ENCODE results near the gene LEKR1.
"Not testable (repeated sequence)": the region's sequence is repeated elsewhere in the genome, so short reads cannot be mapped to it uniquely, and the experiment has no call there.

The LEKR1 gene

DNA sequence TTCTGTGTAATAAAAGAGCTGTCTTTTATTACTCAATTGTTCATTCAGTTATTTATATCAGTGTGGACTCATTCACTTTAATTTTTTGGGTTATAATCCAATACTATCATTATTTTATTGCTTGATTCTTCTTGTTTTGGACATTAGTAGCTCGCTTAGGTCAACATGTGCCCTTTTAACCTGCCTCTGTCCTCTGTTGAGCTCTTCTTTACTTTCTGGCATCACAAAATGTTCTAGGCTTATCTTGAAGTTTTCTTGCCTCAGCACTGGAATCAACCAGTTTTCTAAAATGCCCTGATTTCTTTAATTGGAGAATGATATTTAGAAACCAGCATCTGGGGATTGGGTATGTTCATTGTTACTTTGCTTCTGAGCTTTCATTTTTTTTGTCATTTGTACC, 82.2 kb downstream of the LEKR1 start:
- DNase-seq (ENCODE audit: extremely low read depth, low read depth) = no peak
- TF ChIP-seq, protein P1, sequence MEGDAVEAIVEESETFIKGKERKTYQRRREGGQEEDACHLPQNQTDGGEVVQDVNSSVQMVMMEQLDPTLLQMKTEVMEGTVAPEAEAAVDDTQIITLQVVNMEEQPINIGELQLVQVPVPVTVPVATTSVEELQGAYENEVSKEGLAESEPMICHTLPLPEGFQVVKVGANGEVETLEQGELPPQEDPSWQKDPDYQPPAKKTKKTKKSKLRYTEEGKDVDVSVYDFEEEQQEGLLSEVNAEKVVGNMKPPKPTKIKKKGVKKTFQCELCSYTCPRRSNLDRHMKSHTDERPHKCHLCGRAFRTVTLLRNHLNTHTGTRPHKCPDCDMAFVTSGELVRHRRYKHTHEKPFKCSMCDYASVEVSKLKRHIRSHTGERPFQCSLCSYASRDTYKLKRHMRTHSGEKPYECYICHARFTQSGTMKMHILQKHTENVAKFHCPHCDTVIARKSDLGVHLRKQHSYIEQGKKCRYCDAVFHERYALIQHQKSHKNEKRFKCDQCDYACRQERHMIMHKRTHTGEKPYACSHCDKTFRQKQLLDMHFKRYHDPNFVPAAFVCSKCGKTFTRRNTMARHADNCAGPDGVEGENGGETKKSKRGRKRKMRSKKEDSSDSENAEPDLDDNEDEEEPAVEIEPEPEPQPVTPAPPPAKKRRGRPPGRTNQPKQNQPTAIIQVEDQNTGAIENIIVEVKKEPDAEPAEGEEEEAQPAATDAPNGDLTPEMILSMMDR (IDR thresholded peaks at IDR 0.05; ENCODE audit: low read depth, low read length) = no peak

DNA sequence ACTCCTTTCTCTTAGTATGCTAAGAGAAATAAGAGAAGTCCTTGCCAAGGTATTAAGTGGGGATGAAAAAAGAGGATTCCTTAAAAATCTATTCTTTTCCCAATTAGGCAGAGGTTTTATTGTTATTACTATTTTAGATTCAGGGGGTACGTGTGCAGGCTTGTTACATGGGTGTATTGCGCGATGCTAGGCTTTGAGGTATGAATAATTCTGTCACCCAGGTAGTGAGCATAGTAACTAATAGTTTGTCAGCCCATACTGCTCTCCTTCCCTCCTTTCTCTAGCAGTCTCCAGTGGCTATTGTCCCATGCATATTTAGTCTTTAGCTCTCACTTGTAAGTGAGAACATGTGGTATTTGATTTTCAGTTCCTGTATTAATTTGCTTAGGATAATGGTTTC, 83.9 kb downstream of the LEKR1 start:
- TF ChIP-seq, protein P1 (IDR thresholded peaks at IDR 0.05; ENCODE audit: low read depth, low read length) = no peak
- no peak for DNase-seq (ENCODE audit: extremely low read depth, low read depth)

DNA sequence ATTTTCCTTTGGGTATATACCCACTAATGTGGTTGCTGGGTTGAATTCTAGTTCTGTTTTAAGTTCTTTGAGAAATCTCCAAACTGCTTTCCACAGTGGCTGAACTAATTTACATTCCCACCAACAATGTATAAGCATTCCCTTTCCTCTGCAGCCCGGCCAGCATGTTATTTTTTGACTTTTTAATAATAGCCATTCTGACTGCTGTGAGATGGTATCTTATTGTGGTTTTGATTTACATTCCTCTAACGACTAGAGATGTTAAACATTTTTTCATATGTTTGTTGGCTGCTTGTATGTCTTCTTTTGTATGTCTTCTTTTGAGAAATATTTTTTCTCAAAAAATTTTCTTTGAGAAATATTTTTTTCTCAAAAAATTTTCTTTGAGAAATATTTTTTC, 84.7 kb downstream of the LEKR1 start:
- not testable (repeated sequence) for DNase-seq (ENCODE audit: extremely low read depth, low read depth)

DNA sequence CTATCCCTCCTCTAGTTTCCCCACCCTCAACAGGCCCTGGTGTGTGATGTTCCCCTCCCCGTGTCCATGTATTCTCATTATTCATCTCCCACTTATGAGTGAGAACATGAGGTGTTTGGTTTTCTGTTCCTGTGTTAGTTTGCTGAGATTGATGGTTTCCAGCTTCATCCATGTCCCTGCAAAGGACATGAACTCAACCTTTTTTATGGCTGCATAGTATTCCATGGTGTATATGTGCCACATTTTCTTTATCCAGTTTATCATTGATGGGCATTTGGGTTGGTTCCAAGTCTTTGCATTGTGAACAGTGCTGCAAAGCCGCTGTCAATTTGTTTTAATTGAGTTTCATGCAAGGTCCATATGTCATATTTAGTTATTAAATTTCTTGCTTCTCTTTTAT, 88.1 kb downstream of the LEKR1 start:
- not testable (repeated sequence) for DNase-seq (ENCODE audit: extremely low read depth, low read depth)

DNA sequence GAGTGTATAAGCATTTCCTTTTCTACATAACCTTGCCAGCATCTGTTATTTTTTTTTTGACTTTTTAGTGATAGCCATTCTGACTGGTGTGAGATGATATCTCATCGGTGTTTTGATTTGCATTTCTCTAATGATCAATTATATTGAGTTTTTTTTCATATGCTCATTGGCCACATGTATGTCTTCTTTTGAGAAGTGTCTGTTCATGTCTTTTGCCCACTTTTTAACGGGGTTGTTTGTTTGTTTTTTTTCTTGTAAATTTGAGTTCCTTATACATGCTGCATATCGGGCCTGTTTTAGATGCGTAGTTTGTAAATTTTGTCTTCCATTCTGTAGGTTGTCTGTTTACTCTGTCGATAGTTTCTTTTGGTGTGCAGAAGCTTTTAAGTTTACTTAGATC, 89.2 kb downstream of the LEKR1 start:
- TF ChIP-seq, protein P1 (IDR thresholded peaks at IDR 0.05; ENCODE audit: low read depth, low read length) = no peak
- DNase-seq (ENCODE audit: extremely low read depth, low read depth) = no peak

DNA sequence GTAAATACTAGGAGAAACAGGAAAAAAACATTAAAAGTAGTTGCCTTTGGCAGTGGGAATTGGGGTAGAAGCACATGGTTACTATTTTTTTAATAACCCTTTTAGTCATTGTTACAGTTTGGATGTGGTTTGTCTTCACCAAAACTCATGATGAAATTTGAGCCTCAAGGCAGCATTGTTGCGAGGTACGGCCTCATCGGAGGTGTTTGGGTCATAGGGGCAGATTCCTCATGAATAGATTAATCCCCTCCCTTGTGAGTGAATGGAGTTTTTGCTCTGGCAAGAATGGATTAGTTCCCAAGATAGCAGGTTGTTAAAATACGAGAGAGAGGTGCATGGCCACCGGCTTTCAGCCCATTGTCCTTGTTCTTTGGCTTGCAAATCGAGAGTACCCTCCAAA, 92.6 kb downstream of the LEKR1 start:
- TF ChIP-seq, protein P1 (IDR thresholded peaks at IDR 0.05; ENCODE audit: low read depth, low read length) = no peak
- DNase-seq (ENCODE audit: extremely low read depth, low read depth) = no peak

DNA sequence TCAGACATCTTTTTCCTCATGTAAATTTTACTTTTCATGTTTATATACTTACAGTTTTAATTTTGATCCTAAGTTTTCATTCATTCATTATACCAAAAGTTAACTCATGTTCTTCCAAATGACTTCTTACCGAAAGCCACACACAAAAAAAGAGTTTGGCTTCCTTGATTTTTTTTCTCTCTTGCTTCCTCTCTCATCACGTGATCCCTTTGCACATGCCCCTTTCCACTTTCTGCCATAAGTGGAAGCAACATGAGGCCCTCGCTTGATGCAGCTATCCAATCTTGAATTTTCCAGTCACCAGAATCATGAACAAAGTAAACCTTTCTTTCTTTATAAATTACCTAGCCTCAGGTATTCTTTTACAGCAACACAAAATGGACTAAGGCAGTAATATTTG, 93.7 kb downstream of the LEKR1 start:
- DNase-seq (ENCODE audit: extremely low read depth, low read depth) = no peak
- TF ChIP-seq, protein P1 (IDR thresholded peaks at IDR 0.05; ENCODE audit: low read depth, low read length) = no peak

DNA sequence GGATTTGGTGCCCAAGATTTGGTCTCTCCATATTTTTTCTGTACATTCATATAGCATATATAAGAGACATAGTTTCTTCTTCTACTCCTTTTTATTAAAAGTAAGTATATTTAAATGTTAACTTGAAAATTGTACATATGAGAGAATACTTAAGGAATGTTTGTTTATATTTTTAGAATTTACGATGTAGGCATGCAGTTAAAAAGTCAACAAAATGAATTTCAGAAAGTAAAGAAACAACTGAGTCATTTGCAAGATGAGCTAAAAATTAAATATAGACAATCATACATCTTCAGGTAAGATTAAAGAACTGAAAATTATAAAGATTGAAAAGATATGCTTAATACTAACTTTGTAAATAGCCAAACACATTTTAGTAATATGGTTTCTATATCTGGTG, 94.2 kb downstream of the LEKR1 start:
- TF ChIP-seq, protein P1 (IDR thresholded peaks at IDR 0.05; ENCODE audit: low read depth, low read length) = no peak
- DNase-seq (ENCODE audit: extremely low read depth, low read depth) = no peak

DNA sequence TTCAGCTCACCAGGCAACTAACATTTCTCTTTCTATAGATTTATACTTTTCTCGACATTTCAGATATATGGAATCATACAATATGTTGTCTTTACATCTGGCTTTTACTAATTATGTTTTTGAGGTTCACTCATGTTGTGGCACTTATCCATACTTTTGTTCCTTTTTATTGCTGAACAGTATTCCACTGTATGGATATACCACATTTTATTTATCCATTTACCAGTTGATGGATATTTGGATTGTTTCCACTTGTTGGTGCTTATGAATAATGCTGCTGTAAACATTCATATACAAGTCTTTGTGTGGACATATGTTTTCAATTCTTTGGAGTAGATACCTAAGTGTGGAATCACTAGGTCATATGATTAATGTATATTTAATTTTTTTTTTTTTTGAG, 97.2 kb downstream of the LEKR1 start:
- TF ChIP-seq, protein P1 (IDR thresholded peaks at IDR 0.05; ENCODE audit: low read depth, low read length) = no peak

More for the DNA sequence above, 97.2 kb downstream of the LEKR1 start:
- DNase-seq (ENCODE audit: extremely low read depth, low read depth) = no peak

Data from AG09319 (cell line).